ENCODE results near the gene CDK11A. TPM values are rescaled to one million over a fixed set of nuclear protein-coding genes. Genes with fewer than 3 reads are reported as not detected.

CDK11A gene
- total RNA-seq, 4 donors from 2014 or later, result 9.0 to 14.6 (median 11.6) TPM

DNA sequence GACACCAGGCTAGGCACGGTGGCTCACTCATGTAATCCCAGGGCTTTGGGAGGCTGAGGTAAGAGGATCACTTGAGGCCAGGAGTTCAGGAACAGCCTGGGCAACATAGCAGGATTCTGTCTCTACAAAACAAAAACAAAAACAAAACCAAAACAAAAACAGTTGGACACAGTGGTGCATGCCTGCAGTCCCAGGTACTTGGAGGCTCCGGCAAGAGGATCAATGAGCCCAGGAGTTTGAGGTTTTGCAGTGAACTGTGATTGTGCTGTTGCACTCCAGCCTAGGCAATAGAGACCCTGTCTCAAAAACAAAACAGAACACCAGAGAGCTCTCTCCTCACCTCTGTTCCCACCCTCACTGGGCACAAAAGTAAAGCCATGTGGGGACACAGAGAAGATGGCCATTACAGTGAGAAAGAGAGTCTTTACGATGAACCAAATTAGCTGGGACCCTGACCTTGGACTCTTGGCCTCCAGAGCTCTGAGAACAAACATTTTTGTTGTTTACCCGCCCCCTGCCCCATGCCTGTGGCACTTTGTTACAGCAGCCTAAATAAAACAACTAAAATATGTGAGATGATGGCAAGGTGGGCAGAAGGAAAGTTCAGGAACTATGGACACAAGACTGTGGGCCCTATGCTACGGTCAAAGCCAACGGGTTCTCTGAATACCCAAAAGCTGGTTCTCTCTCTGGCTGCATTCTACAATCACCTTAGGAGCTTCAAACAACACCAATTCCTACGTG lies 44.3 kb upstream of the CDK11A start:
- H3K4me3 ChIP-seq, result no peak overlapping the region
- DNase-seq (no peak), ATAC-seq (no peak)
- in situ Hi-C loops (cut with MboI; ENCODE audit: low sequenced_read_pairs in 4 of 4) (loop anchor here in 3 of 4 donors (5.0 to 25.0 kb wide), 3 partner anchors 119 to 136 kb away; partner anchors contain the start of gene GNB1 (in 1 of the 3)), intact Hi-C loops (cut with DNase I; ENCODE audit: low total_unique reads) (no loop called here)
- no peak overlapping the region for H3K27ac ChIP-seq
- no peaks in the 10 kb centered on the region for H3K4me1 ChIP-seq
- peaks cover 0 to 32% of the 10 kb centered on the region in 2 donors for H3K36me3 ChIP-seq
- peaks cover 0 to 12% (median 0%) of the 10 kb centered on the region in 3 donors for H3K9me3 ChIP-seq
- no peak for TF ChIP-seq POLR2A (IDR thresholded peaks at IDR 0.05)
- TF ChIP-seq, protein P1, sequence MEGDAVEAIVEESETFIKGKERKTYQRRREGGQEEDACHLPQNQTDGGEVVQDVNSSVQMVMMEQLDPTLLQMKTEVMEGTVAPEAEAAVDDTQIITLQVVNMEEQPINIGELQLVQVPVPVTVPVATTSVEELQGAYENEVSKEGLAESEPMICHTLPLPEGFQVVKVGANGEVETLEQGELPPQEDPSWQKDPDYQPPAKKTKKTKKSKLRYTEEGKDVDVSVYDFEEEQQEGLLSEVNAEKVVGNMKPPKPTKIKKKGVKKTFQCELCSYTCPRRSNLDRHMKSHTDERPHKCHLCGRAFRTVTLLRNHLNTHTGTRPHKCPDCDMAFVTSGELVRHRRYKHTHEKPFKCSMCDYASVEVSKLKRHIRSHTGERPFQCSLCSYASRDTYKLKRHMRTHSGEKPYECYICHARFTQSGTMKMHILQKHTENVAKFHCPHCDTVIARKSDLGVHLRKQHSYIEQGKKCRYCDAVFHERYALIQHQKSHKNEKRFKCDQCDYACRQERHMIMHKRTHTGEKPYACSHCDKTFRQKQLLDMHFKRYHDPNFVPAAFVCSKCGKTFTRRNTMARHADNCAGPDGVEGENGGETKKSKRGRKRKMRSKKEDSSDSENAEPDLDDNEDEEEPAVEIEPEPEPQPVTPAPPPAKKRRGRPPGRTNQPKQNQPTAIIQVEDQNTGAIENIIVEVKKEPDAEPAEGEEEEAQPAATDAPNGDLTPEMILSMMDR (IDR thresholded peaks at IDR 0.05 in 4 of 5, conservative IDR thresholded peaks at IDR 0.05 in 1 of 5), result no peak
- H3K27me3 ChIP-seq, result no peaks in the 10 kb centered on the region

DNA sequence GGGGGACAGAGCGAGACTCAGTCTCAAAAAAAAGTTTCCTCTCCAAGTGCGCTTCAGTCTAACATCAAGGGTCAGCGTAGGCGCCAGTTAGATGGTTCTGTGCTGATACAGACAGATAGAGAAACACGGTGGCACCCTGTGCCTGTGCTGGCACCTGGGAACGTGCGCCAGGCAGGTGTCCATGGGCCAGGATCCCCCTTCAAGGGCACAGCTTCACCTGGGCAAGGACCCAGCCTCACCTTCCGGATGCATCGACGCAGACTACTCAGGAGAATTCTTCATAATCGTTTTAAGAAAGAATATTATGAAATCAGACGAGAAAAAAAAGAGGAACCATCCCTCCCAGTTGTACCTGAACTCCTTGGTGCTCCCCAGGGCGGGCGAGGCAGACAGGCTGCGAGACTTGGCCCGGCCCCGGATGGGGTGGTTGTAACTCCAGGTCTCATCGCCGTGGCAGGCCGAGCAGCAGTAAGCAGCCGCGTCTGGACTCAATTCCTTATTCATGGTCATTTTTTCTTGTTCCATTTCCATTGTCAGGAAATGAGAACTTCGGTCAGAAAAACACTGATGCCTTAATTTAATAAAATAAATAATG lies 40.8 kb upstream of the CDK11A start:
- Histone ChIP-seq H3K27ac (no peak overlapping the region), H3K4me3 (no peak overlapping the region), H3K4me1 (no peaks in the 10 kb centered on the region), H3K36me3 (peaks cover 0 to 51% of the 10 kb centered on the region in 2 donors), H3K9me3 (no peaks in the 10 kb centered on the region), H3K27me3 (no peaks in the 10 kb centered on the region)
- no peak for TF ChIP-seq POLR2A (IDR thresholded peaks at IDR 0.05)
- TF ChIP-seq, protein P1 (IDR thresholded peaks at IDR 0.05 in 4 of 5, conservative IDR thresholded peaks at IDR 0.05 in 1 of 5), result no peak
- in situ Hi-C loops (cut with MboI; ENCODE audit: low sequenced_read_pairs in 4 of 4) (loop anchor here in 3 of 4 donors (5.0 to 25.0 kb wide), 3 partner anchors 122 to 140 kb away; partner anchors contain the start of gene GNB1 (in 1 of the 3)), intact Hi-C loops (cut with DNase I; ENCODE audit: low total_unique reads) (no loop called here)
- ATAC-seq (no peak), DNase-seq (no peak)

DNA sequence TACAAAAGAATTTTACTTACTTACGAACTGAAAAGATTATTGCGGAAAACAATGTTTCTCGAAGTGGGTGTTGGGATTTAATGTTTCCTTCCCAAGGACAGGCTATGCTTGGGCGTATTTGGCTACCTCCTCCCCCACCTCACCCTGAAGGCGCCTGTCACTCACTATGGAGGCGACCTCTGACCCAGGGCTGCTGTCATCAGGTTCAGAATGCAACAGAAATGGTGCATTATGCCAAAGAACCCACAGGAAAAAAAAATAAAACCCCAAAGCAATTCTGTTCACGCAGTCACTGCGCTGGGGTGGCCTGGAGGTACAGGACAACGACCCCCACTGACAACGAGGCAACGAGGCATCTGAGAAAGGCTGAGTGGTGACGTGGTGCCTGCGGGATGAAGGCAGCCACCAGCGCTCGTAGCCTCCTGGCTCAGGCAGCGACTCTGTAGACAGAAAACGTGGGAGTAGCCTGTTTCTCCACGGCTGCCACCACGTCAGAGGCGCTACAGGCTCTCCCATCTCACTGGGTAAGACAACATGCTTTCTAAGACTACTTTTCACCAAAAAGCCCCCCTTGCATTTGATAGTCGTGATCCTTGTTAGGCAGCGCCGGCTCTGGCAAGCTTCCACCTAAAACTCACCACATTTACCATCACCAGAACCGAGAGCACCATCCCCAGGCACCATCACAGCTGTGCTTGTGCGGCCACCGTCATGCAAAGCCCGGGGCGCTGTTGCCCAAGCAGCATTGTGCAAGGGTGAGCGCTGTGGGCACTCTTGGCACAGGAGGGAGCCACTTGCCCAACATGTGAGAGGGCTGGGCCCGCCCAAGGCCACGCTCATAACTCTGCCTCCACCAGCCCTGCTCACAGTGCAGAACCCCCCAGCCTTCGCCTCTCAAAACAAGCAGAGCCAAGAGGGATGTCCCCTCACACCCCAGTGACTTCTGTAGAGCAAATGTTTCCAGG lies 39.8 kb upstream of the CDK11A start:
- no peak for TF ChIP-seq POLR2A (IDR thresholded peaks at IDR 0.05)
- peak in 1 of 2 donors; percentile 75 for DNase-seq
- no peaks in the 10 kb centered on the region for H3K27me3 ChIP-seq
- in situ Hi-C loops (cut with MboI; ENCODE audit: low sequenced_read_pairs in 4 of 4) (loop anchor here in 2 of 4 donors (10.0 to 25.0 kb wide), 2 partner anchors 123 to 141 kb away; partner anchors contain the start of gene GNB1 (in 1 of the 2)), intact Hi-C loops (cut with DNase I; ENCODE audit: low total_unique reads) (no loop called here)
- peak overlapping the region in 1 of 4 donors; percentile 25 for H3K27ac ChIP-seq
- no peaks in the 10 kb centered on the region for H3K9me3 ChIP-seq
- H3K4me3 ChIP-seq, result no peak overlapping the region
- H3K4me1 ChIP-seq, result peaks cover 0 to 6% of the 10 kb centered on the region in 2 donors
- peak; percentile 39 to 83 for ATAC-seq
- H3K36me3 ChIP-seq, result peaks cover 0 to 55% of the 10 kb centered on the region in 2 donors

DNA sequence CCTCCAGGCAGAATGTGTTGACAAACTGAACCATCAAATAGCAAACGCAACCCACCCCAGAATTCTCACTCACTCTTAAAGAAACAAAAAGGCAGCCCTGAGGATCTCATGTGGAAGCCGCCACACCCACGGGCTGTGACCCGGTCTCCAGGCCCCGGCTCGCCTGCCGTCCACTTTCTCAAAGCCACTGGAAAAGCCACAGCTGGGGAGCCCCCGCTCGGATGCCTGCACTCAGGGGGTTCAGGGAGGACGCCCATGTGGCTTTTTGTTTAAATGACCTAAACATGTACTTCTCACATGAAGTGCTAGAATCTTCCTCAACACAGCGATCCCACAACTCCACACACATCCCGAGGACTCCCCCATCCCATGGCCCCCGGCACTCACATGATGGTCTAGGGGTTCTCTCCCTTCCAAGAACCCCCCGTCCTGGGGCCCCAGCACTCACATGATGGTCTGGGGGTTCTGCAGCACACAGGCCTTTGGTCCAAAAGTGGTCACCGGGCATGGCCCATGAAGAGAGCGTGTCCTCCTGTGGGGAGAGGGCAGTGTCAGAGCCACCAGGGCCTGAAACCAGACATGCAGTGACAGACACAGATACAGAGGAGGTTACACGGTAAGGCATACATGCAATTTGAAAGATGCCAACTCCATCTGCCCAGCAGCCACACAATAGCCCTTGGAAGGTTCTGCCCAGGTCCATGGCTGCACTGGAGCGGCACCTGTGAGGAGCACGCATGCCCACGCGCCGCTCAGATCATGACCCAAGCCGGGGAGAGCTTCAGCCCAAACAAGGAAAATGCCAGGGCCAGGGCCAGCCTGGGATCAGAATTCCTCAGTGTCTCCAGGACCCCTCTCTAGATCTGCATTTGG lies 37.6 kb upstream of the CDK11A start:
- in situ Hi-C loops (cut with MboI; ENCODE audit: low sequenced_read_pairs in 4 of 4), result loop anchor here in 2 of 4 donors (10.0 to 25.0 kb wide), 2 partner anchors 126 to 143 kb away; partner anchors contain the start of gene GNB1 (in 1 of the 2)
- Histone ChIP-seq H3K4me3 (no peak overlapping the region), H3K4me1 (peaks cover 10% of the 10 kb centered on the region in 2 donors), H3K27ac (no peak overlapping the region), H3K9me3 (no peaks in the 10 kb centered on the region), H3K27me3 (no peaks in the 10 kb centered on the region), H3K36me3 (peaks cover 0 to 58% of the 10 kb centered on the region in 2 donors)
- DNase-seq (no peak), ATAC-seq (no peak)
- intact Hi-C loops (cut with DNase I; ENCODE audit: low total_unique reads), result no loop called here
- no peak for TF ChIP-seq POLR2A (IDR thresholded peaks at IDR 0.05)
- TF ChIP-seq, protein P1 (IDR thresholded peaks at IDR 0.05 in 4 of 5, conservative IDR thresholded peaks at IDR 0.05 in 1 of 5), result no peak

Data from gastrocnemius medialis (tissue), 4 donors.